PFSK-1 (cell line): ENCODE results near the gene ATP6V1B1.

Experiments
- POLR2AphosphoS5 ChIP-seq: IDR thresholded peaks from 2 replicates; pipeline ENCODE4 v1.6.1; 2012; ENCODE audit warnings: low read depth, mild to moderate bottlenecking, control low read depth, low read length, moderate library complexity
- SIN3A ChIP-seq: IDR thresholded peaks from 2 replicates; pipeline ENCODE4 v1.6.1; 2012; ENCODE audit warnings: mild to moderate bottlenecking, low read length, moderate library complexity, borderline replicate concordance; ENCODE audit not compliant: insufficient read depth

GRCh38 chr2:70921031-70921430 lies 14.7 kb upstream of the ATP6V1B1 start:
- TF ChIP-seq SIN3A: no peak
- no peak for TF ChIP-seq POLR2AphosphoS5
